ENCODE measurements around the gene MADCAM1. TPM values are rescaled to one million over a fixed set of nuclear protein-coding genes. Genes with fewer than 3 reads are reported as not detected.

MADCAM1 gene
- polyA plus RNA-seq, 1 donor, result 7.4 TPM

Other genes with a start within 250 kb of the MADCAM1 start
- gene PLPP2, start 205.1 kb upstream of the MADCAM1 start, polyA plus RNA-seq (ENCODE audit: insufficient read length), result 0.52 TPM
- gene MIER2, start 151.7 kb upstream of the MADCAM1 start, polyA plus RNA-seq (ENCODE audit: insufficient read length), result 28.1 TPM
- gene C2CD4C, start 87.3 kb upstream of the MADCAM1 start, polyA plus RNA-seq (ENCODE audit: insufficient read length), result 0.92 TPM
- gene SHC2, start 35.5 kb upstream of the MADCAM1 start, polyA plus RNA-seq (ENCODE audit: insufficient read length), result 32.9 TPM
- 8.9 TPM for gene TPGS1, start 11.0 kb downstream of the MADCAM1 start, polyA plus RNA-seq (ENCODE audit: insufficient read length)
- 69.0 TPM for gene CDC34, start 35.3 kb downstream of the MADCAM1 start, polyA plus RNA-seq (ENCODE audit: insufficient read length)
- gene GZMM, start 47.6 kb downstream of the MADCAM1 start, polyA plus RNA-seq (ENCODE audit: insufficient read length), result 0.49 TPM
- 210 TPM for gene BSG, start 76.1 kb downstream of the MADCAM1 start, polyA plus RNA-seq (ENCODE audit: insufficient read length)
- gene HCN2, start 93.4 kb downstream of the MADCAM1 start, polyA plus RNA-seq (ENCODE audit: insufficient read length), result 0.32 TPM
- 36.1 TPM for gene POLRMT, start 137.1 kb downstream of the MADCAM1 start, polyA plus RNA-seq (ENCODE audit: insufficient read length)
- 0.20 TPM for gene FGF22, start 143.4 kb downstream of the MADCAM1 start, polyA plus RNA-seq (ENCODE audit: insufficient read length)
- gene RNF126, start 166.7 kb downstream of the MADCAM1 start, polyA plus RNA-seq (ENCODE audit: insufficient read length), result 27.6 TPM
- gene FSTL3, start 179.9 kb downstream of the MADCAM1 start, polyA plus RNA-seq (ENCODE audit: insufficient read length), result 17.8 TPM
- gene PRSS57, start 199.0 kb downstream of the MADCAM1 start, polyA plus RNA-seq (ENCODE audit: insufficient read length), result 0.44 TPM
- gene PALM, start 212.4 kb downstream of the MADCAM1 start, polyA plus RNA-seq (ENCODE audit: insufficient read length), result 36.5 TPM